Measurements from ENCODE around the gene RANBP9.

DNA sequence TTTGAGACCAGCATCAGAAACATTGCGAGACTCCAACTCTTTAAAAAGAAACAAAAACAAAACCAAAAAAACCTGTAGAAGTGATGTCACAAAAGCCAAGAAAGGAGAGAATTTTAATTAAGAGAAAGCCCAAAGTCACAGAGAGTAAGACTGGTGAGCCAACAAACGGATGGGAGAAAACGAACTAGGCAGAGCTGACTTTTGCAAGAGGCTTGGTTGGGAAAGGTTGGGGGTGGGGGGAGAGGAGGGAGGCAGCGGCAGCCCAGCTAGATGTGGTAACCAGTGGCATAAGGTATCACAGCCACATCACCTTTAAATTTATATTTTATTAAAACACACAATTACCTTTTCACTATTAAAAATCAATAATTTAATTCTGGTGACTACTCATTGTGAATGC, 73.0 kb downstream of the RANBP9 start:
- TF ChIP-seq, protein P1, sequence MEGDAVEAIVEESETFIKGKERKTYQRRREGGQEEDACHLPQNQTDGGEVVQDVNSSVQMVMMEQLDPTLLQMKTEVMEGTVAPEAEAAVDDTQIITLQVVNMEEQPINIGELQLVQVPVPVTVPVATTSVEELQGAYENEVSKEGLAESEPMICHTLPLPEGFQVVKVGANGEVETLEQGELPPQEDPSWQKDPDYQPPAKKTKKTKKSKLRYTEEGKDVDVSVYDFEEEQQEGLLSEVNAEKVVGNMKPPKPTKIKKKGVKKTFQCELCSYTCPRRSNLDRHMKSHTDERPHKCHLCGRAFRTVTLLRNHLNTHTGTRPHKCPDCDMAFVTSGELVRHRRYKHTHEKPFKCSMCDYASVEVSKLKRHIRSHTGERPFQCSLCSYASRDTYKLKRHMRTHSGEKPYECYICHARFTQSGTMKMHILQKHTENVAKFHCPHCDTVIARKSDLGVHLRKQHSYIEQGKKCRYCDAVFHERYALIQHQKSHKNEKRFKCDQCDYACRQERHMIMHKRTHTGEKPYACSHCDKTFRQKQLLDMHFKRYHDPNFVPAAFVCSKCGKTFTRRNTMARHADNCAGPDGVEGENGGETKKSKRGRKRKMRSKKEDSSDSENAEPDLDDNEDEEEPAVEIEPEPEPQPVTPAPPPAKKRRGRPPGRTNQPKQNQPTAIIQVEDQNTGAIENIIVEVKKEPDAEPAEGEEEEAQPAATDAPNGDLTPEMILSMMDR (IDR thresholded peaks at IDR 0.05) = no peak
- TF ChIP-seq POLR2A (IDR thresholded peaks at IDR 0.05) = no peak
